Measurements from ENCODE around the gene DNAH6.

DNAH6 gene

DNA sequence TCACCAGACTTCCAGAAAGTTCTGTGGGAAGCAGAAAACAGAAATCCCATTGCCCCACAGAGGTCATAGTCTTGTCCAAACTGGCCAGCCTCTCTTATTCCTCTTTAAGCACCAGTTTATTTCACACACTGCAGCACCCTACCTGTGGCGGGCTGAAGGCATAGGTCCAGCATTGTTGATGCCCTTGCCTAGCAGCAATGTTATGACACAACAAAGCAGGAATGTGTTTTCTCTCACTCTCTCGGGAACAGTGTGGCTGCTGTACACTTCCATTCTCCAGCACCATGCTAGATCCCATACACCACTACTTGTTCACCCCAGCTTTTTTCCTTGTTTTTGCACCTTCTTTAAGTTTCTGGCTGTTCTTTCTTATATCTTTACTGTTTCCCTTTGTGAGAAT lies 181.6 kb downstream of the DNAH6 start:
- DNase-seq (ENCODE audit: low read depth), result no peak

DNA sequence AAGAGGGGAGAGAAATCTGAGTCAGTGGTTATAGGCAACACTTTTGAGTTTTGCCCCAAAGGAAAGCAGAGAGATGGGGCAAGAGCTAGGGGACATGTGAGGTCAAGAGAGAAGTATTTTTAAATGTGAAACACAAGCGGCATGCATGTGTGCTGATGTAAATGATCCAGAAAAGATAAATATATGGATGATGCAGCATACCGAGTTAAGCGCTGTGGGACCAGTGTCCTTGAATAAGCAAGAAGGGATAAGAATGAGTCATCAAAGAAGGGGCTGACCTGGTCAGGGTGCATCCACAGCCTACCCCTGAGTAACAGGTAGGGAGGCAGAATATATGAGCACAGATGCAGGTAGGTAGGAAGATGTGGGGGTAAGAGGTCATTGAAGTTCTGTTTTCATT lies 183.7 kb downstream of the DNAH6 start:
- no peak for DNase-seq (ENCODE audit: low read depth)

DNA sequence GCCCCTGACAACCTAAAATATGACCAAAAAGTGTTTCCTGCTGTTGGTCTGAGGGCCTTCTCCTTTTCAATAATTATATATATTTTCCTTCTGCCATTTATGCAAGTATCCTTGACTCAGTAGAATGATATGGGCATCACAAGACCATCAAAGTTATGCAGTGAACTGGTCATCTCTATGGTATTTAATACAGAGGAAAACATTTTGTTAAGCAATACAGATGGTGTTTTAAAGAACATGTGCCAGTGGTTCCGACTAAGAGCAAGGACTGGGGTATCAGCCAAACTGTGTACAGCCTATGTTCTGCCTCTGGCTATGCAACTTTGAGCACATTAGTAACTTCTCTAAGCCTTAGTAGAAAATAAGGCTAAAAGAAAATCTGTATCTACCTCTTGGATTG lies 185.6 kb downstream of the DNAH6 start:
- no peak for DNase-seq (ENCODE audit: low read depth)

DNA sequence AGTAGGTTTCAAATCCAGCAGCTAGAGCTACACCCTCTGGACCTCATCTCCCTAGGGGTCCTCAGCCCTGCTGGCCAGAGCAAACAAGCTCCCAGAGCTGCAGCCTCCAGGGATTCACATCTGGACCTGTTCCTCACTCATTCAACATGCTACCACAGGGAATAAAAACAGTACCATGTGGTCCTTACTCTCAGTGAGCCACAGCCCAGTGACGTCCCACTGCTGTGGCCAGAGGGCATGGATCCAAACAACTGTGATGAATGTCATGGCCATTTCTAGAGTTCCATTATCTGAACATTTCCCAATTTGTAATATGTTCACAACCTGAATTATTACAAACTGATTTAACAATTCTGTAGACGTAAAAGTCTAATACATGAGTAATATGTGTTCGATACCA lies 186.6 kb downstream of the DNAH6 start:
- no peak for DNase-seq (ENCODE audit: low read depth)

DNA sequence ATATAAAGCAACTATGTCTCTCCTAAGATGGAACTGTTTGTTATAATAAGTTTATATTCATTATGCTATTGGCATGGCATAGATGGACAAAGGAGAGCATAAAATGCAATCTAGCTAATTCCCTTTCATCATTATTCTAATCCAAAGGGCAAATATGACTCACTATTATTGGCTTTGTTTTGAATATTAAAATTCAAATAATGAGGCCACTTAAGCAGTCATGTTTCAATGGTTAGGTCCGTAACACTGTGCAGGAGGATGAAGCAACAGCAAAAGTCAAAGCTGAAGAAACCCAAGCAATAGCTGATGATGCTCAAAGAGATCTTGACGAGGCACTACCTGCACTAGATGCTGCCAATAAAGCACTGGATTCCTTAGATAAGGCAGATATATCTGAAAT lies 187.5 kb downstream of the DNAH6 start:
- no peak for DNase-seq (ENCODE audit: low read depth)

DNA sequence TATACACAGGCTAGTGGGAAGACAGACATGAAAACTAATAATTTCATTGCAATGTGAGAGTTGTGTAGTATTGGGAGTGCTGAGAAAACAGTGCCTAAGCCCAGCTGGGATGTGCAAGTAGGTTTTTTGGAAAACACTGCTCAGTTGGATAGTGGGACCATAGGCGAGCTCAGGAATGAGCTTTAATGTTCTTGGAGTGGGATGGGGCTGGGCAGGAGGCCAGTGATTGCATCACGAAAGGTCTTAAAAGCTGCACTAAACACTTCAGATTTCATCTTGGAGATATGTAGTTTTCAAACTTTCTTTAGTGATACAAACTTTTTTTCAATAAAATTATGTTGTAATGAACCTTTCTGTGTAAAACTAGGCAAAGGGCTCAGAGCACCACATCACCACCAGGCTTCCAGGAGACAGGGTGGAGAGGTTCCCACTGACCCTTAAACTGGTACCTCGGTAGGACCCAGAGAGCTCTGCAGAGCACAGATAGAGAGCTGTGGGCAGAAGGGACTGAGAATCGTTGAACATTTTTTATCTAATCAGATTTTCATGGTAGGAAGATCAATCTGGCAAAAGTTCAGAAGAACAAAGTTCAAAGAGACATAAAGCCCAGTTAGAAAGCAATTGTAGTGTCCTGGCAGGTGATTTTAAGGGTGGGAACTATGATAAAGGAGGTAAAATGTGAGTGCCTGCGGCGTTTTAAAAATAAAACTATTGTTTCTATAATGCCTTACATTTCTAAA lies 188.4 kb downstream of the DNAH6 start:
- no peak for DNase-seq (ENCODE audit: low read depth)

DNA sequence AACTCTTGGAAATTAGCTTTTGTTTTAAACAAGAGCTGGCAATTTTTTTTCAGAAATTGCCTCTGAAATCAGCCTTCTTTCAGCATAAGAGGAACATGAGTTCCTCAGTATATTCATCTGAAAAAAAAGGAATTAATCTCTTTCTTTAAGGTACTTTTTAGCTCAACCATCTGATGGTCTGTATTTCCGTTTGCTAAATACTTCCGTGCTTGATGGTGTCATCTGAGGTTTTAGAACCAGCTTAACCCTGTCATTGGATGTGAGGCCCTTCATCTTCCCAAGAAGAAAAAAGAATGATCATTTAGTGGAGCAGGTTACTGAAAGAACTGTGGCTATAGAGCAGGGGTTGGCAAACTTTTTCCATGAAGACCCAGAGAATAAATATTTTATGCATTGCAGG lies 189.6 kb downstream of the DNAH6 start:
- no peak for DNase-seq (ENCODE audit: low read depth)

DNA sequence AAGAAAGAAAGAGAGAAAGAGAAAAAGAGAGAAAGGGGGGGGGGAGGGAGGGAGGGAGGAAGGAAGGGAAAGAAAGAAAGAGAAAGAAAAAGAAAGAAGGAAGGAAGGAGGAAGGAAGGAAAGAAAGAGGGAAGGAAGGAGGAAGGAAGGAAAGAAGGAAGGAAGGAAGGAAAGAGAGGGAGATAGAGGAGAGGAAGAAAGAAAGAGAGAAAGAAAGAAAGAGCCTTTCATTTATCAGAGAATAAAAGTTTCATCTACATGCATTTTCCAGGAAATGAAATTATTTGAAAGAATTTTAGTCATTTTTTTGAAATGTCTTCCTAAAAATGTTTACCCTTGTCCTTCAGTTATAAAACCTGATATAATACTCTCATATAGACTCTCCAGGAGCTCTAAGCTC lies 192.1 kb downstream of the DNAH6 start:
- no peak for DNase-seq (ENCODE audit: low read depth)

DNA sequence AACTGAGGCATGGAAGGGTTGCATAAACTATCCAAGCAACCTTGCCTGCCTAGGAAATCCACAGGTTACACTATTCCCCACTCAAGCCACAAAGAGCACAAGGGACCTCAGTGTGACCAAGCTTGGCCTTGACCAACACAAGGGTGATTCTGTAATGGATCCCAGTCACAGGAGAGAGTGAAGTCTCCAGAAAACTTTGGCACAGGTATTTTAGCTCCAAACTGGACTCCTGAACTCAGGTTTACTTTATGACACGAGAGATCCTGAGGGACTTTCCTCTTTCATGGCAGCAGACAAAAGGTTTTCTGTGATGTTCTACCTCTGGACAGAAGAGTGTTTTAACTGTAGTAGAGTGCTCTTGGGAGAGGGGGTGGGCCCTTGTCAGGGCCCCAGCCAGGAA lies 195.4 kb downstream of the DNAH6 start:
- DNase-seq (ENCODE audit: low read depth), result no peak

DNA sequence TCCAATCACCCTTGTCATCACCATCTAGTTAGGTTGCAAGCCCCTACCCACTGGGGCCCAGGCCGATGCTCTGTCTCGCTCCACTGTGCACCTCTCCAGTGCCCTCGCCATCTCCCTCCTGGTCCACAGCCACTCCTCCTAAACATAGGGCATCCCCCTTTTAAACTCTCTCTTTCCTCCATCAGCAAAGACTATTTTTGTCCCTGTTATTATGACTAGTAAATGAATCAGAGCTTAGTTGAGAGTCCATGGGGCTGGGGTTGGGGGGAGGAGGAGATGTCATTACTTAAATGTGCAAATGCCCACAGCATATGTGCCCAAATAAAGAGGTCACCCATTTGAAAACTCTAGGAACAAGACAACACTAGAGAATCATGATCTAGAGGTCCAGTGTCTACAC lies 197.1 kb downstream of the DNAH6 start:
- DNase-seq (ENCODE audit: low read depth), result no peak

DNA sequence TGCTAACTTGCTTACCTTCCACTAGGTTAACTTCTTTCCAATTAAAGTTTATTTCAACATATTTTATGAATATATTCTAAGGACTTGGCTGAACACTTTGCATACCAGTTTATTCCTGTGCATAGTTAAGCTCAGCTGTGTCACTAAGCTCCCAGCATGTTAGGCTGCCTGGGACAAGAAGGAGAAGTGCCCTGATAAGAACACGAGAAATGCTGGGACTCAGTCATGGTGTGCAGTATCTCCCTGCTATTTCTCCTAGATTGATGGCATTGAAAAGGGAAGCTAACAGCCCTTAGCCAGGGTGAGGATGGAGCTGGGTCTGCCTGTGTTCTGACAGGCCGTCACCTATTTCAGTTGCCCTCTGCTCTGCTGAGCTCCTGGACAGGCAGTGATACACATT lies 200.3 kb downstream of the DNAH6 start:
- DNase-seq (ENCODE audit: low read depth), result no peak

DNA sequence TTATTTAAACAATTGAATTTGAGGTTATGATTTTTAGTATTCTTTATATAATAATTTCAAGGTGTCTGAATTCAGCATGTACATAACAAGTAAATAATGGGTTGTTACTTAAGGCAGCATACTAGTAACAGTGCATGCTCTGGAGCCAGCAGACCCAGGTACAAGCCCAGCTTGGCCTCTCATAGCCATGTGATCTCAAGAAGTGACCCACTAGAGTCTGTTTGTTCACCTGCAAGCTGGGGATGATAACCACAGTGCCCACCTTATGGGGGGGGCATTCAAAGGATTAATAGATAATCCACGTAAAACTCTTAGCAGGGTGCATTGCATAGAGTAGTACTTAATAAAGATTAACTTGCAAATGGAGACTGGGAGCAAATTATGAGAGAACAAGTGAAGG lies 201.0 kb downstream of the DNAH6 start:
- DNase-seq (ENCODE audit: low read depth), result no peak

DNA sequence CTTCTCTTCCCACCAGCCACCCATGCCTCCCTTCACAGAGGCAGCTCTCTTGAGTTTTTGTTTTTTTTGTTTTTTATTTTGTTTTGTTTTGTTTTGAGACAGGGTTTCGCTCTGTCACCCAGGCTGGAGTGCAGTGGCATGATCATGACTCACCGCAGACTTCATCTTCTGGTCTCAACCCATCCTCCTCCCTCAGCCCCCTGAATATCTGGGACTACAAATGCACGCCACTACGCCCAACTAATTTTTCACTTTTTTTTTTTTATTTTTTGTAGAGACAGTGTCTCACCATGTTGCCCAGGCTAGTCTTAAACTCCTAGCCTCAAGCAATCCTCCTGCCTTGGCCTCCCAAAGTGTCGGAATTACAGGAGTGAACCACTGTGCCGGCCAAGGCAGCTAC lies 203.1 kb downstream of the DNAH6 start:
- DNase-seq (ENCODE audit: low read depth), result no peak

DNA sequence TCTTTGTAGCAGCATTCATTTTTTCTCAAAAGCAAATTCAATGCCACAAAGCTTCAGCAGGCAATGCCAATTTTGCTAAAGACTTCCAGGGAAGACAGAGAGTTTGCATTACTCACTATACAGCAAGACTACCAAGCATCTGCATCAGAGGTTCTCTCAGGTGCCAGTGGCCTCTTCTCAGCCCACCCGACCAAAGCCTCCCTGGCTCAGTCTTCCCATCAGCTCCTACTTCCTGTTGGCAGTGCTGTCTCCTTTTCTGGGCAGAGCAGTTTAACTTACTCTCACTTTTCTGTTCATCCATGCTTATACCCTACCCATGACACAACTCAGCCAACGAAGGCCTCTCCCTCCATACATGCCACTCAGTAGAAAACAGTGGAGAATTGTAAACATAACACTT lies 207.5 kb downstream of the DNAH6 start:
- no peak for DNase-seq (ENCODE audit: low read depth)

DNA sequence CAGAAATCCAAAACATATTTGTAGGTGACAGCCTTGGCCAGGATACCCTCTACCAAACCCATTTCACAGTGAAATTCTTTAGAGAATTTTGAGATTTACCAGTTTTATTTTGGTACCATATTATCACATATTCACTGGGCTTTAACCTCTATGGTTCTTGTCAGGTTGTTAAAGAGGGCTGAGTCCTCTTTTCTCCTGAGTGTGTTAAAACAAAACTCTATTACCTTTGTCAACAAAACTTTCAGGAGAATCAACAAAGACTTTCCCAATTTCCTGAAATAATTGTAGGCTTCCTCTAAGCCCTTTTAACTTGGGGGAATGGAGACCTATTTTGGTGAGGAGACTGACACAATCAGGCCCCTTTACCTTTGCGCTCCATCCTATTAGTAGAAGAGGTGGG lies 209.4 kb downstream of the DNAH6 start:
- no peak for DNase-seq (ENCODE audit: low read depth)

DNA sequence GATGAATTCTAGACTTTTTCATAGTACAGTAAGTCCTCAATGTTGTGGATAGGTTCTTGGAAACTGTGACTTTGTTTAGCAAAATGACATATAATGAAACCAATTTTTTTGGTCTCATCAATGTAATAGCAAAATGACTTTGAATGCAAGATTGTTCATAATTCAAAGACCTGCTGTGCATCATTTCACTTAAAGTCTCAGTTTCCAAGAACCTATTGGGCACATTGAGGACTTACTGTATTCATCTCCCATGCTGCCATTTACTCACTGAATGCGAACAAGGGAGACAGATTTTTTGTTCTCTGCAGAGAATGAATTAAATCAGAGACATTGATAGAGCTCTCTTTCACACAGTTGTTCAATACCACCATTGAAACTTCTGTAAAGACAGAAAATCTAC lies 211.0 kb downstream of the DNAH6 start:
- DNase-seq (ENCODE audit: low read depth), result no peak

DNA sequence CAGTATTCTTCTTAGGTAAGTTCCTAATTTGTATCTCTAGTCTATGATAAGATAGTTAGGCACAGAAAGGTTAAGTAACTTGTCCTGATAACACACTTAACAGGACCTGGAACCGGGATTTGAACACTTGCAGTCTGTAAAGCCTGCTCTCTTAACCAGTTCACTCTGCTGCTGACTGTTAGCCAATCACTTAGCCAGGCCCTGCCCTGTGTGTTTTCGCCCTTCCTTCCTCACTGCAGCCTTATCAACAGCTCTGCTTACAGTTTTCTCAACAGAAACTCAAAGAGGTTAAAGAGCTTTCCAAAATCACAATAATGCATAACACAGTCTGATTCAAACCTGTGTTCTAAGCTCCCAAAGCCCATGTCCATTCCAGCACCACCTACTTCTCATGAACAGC lies 212.9 kb downstream of the DNAH6 start:
- DNase-seq (ENCODE audit: low read depth), result no peak

DNA sequence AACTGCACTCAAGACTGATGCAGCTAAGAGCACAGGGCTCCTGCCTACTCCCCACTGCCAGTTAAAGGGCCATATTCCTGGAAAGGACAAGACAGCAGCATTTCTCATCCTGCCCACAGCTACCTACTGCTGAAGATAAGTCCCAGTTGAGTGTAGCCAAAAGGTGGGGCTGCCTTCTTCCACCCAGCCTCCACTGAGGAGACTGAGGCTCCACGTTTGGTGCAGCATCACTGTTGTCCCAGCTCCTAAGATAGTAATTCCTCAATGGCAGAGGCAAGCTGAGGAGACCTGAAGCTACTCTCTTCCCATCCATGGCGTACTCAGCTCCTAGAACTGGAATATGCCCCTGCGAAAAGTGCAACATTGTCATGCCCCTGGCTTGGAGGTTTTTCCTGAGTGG lies 214.9 kb downstream of the DNAH6 start:
- DNase-seq (ENCODE audit: low read depth), result no peak

DNA sequence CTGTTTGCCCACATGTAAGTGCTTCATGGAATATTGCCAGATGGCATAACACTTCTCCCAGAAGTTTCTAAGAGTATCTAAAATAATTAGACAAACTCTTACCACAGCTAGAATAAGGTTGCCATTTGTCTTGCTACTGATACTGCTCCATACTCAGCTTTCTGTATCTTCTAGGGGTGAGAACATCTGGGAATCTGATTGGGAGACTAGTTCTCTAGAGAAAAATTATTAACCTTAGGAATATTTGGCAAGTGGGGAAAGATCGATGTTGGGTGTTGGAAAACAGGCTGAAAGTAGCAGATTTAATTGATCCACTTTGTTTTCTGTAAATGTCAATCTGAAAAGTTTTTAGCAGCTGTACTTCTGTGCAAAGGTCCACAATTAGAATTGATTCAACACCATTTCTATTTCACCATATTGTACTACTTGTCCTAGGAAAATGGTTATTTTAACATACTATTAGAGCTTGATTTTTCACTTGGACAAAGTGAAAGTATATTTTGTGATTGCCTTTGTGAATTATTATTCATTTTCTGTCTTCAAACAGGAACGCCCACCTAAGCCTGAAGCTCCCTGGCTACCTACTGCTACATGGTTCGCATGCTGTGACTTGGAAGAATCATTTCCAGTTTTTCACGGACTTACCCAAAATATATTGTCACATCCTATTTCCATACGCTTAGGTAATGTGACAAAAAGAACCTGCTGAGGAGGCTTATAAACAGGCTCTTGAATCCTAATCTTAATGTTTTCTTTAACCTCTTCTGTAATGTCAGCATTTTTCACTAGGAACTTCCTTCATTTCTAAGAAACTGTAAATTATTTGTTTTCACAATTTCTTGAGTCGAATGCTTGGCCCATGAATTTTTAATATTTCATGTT lies 216.8 kb downstream of the DNAH6 start:
- no peak for DNase-seq (ENCODE audit: low read depth)

DNA sequence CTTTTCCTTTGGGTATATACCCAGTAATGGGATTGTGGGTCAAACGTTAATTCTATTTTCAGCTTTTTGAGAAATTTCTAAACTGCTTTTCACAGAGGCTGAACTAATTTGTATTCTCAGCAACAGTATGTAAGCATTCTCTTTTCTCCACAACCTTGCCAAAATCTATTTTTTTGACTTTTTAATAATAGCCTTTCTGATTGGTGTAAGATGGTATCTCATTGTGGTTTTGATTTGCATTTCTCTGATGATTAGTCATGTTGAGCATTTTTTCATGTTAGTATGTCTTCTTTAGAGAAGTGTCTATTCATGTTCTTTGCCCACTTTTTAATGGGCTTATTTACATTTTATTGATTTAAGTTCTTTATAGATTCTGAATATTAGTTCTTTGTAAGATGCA lies 219.1 kb downstream of the DNAH6 start:
- no peak for DNase-seq (ENCODE audit: low read depth)

DNA sequence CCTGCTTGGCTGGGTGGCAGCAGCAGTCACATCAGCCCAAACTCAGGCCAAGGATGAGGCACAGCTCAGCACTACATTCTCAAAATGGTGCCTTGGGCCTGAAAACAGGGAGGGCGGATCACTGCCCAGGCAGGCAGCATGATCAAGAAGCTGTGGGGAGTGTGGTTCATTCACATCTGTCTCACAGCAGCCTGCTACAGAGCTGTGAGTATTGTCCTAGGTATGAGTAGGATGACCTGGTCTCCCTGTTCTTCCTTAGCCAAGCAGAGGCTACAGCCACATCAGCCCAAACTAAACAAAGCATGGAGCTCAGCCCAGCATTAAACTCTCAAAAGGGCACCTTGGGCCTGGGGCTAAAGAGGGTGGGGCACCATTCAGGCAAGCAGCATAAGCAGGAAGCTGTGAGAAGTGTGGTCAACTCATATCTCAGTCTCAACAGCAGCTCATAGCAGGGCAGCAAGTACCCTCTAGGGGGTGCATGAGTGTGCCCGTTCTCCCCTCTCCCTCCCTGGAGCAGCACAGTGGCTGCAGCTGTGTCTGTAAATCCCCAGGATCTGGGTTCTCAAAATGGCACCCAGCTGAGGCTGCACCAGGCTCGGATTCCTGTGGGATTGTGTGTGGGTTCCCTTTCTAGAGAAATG lies 225.0 kb downstream of the DNAH6 start:
- DNase-seq (ENCODE audit: low read depth), result peak; percentile 12

DNA sequence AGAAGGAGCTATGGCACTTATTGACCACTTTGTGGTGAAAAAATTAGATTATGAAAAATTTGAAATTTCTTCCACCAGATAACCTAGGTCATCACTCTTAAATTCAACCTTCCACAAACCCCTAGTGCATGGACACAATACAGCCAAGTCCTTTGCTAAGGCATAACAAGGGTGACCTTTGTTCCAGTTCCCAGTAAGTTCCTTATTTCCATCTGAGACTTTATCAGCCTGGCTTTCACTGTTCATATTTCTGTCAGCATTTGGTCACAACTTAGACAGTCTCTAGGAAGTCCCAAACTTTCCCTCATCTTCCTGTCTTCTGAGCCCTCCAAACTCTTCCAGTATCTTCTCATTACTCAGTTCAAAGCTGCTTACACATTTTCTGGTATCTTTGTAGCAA lies 232.0 kb downstream of the DNAH6 start:
- no peak for DNase-seq (ENCODE audit: low read depth)

DNA sequence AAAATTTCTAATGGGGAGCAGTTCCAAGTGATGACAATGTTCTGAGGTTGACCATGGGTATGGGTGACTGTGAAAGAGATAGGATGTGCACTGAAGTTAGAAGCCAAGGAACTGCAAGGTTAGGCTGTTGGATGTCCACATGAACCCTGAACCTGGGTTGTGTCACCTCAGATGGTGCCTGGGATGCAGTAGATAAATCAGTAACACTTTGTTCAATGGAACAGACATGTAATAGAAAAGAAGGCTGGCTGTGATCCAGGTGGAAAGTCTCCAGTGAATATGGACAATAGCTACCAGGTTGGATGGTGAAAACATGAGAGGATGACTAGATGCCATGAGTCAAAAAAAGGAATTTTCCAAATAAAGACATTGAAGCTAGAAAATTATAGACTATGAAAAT lies 233.1 kb downstream of the DNAH6 start:
- DNase-seq (ENCODE audit: low read depth), result no peak
